GM12872 (cell line): ENCODE results near the gene SPOCK1.

ENCODE experiments used
- TF ChIP-seq, protein P1 (sequence below): IDR thresholded peaks from 3 replicates; pipeline ENCODE4 v1.5.1; 2011; ENCODE audit warnings: low read depth, mild to moderate bottlenecking, low read length, moderate library complexity; ENCODE audit not compliant: insufficient read depth

The SPOCK1 gene

DNA sequence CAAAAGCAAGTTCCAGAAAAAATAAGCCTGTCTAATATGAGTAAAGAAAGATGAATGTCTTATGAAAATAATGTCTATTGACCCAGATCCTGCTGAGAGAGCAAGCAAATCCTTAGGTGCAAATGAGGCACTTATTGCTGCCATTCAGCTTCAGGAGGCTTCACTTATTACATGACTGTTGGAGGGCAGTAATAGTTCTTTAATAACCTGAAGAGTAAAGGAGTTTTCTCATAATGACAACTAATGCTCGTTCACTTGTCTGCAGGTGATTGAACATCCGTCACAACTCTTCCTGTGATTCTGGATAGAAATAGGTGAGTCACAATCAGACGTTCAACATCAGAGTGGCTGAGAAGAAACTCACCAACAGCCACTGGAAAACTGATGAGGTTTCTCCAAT, 58.3 kb downstream of the SPOCK1 start:
- TF ChIP-seq, protein P1, sequence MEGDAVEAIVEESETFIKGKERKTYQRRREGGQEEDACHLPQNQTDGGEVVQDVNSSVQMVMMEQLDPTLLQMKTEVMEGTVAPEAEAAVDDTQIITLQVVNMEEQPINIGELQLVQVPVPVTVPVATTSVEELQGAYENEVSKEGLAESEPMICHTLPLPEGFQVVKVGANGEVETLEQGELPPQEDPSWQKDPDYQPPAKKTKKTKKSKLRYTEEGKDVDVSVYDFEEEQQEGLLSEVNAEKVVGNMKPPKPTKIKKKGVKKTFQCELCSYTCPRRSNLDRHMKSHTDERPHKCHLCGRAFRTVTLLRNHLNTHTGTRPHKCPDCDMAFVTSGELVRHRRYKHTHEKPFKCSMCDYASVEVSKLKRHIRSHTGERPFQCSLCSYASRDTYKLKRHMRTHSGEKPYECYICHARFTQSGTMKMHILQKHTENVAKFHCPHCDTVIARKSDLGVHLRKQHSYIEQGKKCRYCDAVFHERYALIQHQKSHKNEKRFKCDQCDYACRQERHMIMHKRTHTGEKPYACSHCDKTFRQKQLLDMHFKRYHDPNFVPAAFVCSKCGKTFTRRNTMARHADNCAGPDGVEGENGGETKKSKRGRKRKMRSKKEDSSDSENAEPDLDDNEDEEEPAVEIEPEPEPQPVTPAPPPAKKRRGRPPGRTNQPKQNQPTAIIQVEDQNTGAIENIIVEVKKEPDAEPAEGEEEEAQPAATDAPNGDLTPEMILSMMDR, result no peak

DNA sequence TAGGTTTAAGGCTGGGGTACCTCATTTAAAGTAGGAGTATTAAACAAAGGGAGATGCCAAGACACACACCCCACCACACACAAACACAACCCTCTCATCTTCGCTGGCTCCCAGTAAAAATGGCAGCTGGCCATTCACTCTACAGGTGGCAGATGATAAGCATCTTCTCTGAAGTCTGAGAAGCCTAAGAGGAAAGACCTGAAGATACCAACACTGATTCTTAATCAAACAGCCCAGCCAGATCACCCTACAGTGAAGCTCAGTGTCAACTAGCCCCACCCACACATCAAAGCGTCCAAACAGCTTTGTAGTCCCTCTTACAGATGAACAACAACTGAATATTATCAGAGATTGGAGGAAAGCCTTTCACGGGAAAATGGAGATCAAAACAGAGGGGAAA, 59.5 kb downstream of the SPOCK1 start:
- TF ChIP-seq, protein P1, result no peak

DNA sequence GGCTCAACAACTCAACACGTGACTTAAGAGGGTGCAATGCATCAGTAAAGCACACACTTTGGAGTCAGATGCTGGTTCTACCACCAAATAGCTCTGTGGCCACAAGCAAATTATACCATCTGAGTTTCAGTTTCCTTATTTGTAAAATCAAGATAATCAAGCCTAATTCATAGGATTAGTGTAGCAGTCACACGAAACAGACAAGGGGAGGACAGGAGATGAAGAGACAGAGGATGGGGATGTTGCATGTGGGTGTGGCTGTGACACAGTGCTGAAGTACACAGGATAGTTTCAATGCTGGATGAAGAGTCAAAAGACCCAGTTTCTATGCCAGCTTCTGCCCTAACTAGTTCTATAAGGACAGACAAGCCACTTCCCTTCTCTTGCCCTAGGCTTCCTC, 60.2 kb downstream of the SPOCK1 start:
- TF ChIP-seq, protein P1, result no peak

DNA sequence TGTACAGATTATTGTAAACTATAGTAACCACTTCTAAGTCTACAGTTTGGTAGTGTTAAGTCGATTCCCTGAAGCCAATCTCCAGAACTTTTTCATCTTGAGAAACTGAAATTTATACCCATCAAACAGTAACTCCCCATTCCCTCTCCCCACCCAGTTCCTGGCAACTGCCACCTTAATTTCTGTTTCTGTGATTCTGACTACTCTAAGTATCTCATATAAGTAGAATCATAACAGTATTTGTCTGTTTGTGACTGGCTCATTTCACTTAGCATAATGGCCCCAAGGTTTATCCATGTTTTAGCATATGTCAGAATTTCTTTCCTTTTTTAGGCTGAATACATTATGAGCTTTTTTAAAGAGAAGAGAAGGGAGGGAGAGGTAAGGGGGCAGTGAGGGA, 61.4 kb downstream of the SPOCK1 start:
- TF ChIP-seq, protein P1, result no peak

DNA sequence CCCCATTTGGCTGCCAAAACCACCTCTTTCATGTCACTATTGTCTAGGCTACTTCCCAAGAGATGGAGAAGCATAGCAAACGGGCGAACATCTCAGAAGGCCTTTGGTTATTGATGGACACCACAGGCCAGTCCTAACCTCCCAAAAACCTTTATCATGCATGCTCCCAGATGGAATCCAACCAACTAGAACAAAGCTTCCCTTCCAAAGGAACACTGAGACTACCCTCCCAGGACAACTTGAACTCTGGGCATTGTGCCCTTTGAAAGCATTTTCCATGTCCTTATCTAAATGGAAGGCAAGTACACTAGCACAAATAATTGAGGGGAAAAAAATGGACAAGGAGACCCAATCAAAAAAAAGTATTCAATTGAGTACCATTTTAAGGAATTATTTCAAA, 65.6 kb downstream of the SPOCK1 start:
- TF ChIP-seq, protein P1, result no peak

DNA sequence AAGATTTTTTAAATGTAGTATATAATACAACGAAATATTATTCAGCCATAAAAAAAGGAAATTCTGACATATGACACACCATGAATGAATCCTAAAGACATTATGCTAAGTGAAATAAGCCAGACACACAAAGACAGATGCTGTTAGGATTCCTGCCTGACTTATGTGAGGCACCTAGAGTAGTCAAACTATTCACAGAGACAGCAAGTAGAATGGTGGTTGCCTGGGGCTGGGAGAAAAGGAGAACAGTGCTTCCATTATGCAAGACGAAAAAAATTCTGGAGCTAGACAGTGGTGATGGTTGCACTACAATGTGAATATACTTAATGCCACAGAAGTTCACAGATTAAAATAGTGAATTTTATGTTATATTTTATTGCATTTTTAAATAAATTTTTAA, 66.8 kb downstream of the SPOCK1 start:
- TF ChIP-seq, protein P1, result no peak

DNA sequence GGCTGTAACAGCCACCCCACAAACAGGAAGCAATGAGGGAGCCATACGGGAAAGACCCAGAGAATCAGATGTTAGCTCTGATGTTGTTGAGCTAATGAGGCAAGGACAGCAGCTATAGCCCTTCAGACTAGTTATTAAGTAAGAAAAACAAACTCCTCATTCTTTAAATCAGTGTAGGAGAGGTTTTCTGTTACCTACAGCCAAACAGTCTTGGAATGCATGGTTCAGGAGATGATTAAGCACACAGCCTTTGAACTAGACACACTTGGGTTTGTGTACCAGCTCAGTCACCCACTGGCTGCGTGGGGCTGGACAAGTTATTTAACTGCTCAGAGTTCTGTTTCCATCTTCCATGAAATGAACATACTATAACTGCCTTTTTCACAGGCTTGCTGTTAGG, 68.1 kb downstream of the SPOCK1 start:
- TF ChIP-seq, protein P1, result no peak

DNA sequence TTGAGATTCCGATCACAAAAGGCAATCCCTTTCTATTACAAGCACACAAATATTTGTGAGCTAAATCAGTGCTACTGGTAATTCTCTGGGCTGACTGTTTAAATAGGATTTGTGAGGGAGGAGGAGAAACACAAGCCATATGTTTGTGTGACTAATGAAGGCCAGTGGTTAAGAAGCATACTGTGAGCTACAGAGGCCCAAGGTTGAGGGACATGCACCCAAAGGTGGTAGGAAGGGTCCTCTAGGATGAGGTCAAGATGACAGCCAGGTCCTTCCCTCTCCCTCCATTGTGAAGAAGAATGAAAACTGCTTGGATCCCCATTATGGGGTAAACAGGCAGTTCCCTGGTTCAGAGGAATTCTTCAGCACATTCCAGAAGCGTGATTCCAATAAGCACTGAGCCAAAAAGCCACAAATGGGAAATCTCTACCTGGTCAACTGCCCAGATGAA, 83.9 kb downstream of the SPOCK1 start:
- TF ChIP-seq, protein P1, result no peak
